Kidney tubule cell (primary cell): ENCODE measurements around the gene DCLK2.
A peak's percentile ranks its signal among the peaks of the same experiment; 100 is the strongest.

ENCODE experiments used
- DNase-seq: peaks from one replicate; pipeline ENCODE4 v3.0.0-alpha.2; 2018; ENCODE audit warnings: low spot score

The DCLK2 gene

GRCh38 chr4:150240011-150240410 lies 161.8 kb downstream of the DCLK2 start:
- DNase-seq = peak; percentile 63

GRCh38 chr4:150242820-150243458 lies 164.7 kb downstream of the DCLK2 start:
- peak; percentile 55 for DNase-seq

GRCh38 chr4:150243932-150244331 lies 165.7 kb downstream of the DCLK2 start:
- DNase-seq = no peak

- DNase-seq = peak; percentile 71
These were observed 166.4 kb downstream of the DCLK2 start for GRCh38 chr4:150244600-150244999.

DNA sequence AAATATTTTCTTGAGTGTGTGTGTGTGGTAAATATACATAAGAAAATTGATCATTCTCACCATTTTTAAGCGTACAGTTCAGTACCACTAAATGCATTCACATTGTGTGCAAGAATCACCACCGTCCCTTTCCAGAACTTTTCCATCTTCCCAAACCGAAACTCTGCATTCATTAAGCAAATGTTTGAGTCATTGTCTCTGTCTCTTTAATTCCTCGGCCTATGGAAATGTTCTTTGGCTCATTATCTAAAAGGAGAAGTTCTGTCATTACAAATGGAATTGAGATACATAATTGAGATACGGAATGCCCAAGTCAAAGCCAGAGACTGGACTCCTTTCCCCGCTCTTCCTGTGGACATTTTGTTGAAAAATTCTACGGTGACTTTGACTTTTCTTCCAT lies 168.9 kb downstream of the DCLK2 start:
- DNase-seq = no peak

GRCh38 chr4:150248181-150248580 lies 169.9 kb downstream of the DCLK2 start:
- DNase-seq = peak; percentile 71

DNA sequence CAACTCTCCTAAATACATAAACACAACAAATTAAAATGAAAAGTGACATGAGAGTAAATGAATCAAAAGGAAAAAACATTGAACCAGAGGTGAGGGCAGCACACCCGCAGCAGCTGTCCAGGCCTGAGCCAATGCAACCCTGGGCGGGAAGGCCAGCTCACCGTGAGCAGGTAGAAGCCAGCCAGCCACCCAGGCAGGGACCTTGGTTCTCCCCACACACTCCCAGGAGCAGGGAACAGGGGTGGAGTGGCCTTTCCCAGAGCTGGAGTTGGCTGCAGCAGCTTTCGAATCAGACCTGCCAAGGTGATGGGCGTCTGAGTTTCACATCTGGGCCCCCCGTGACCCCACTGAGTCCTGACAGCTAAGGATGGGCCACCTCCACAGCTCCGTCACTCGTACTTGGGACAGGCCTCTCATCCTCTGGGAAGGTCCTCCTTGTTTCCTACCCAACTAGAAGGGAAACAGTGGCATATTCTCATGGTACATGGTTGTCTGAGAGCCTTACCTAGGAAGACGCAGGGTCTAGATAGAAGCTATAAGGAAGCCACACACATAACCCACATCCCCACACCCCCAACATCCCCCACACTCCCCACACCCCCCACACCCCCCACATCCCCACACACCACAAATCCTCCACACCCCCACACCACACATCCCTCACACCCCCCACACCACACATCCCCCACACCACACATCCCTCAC lies 172.2 kb downstream of the DCLK2 start:
- no peak for DNase-seq

DNA sequence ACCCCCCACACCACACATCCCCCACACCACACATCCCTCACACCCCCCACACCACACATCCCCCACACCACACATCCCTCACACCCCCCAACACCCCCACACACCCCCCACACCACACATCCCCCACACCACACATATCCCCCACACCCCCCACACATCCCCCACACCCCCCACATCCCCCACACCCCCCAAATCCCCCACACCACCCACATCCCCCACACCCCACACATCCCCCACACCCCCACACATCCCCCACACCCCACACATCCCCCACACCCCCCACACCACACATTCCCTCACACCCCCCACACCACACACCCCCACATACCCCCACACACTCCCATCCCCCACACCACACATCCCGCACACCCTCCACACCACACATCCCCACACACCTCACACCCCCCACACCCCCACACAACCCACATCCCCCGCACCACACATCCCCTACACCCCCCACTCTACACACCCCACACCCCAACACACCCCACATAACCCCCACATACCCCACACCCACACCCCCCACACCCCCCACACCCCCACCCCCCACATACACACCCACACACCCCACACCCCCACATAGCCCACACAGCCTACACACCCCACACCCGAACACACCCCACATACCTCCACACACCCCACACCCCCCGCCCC lies 172.9 kb downstream of the DCLK2 start:
- no peak for DNase-seq

DNA sequence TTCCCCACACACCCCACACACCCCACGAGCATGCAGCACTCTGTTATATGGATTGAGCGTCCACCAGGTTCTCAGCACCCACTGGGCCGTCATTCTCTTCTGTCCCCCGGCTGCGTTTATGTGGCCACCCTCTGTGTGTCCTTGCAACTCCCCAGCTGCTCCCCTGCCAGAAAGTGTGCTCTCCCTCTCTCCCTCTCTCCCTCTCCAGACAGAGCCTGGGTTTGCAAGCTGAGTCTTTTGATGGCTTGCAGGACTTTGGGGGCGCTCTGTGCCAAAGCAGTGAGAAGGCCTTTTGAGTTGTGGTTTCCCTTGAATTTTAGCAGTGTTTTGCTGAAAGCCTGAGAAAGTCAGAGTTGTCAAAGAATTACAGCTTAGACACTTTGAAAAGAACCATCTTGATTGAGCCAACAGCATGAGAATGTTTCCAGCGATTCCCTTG lies 173.5 kb downstream of the DCLK2 start:
- no peak for DNase-seq

DNA sequence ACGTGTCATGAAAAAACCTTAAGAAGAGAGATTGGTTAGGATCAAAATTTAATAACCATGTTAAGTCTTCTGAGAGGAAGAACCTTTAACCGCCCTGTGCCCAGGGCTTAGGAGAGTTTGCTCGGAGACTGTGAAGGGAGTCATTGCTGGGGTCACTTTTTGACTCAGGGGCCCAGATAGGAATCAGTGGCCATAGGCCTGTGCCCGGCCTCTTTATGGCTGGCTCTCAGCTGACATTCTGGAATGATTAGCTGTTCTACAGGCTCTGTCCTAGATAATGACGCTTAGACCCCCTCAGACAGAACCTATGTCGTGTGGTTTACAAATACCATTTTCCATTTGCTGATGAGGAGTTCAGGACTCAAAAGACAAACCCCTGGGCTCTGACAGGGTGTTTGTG lies 174.1 kb downstream of the DCLK2 start:
- no peak for DNase-seq

DNA sequence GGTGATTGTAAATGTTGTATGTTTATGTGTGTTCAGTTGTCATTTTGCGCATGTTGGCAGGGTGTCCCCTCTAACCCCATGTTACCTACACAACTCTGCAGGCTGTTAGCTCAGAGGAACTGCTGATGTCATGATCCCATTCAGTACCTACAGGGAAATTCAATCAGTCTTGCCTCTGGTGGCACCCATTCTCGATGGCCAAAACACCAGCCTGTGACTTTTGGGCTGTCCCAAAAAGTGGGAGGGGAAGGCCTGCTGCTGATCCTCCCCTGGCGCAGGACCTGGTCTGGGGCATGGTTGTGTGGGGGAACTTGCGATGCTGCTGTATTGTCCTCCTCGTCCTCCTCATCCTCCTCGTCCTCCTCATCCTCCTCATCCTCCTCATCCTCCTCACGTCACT lies 174.5 kb downstream of the DCLK2 start:
- no peak for DNase-seq

DNA sequence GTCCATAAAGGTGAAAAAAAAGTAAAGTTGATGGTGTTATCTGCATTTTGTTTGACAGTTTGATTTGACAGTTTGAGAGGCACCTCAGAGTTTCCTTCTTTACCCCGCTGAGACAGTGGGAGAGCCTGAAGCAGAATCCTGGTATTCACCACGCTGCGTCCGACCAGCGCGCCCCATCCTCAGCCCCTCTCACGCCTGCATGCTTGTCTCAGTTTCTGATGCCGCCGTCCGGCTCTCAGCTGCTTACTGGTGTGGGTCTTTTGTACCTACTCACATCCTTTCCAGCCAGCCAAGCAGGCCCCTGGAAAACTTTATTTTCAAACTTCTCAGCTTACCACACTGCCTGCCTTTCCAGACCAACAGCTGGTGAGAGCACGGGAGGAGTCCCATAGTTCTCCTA lies 175.2 kb downstream of the DCLK2 start:
- DNase-seq = no peak

- no peak for DNase-seq
These were observed 175.9 kb downstream of the DCLK2 start for GRCh38 chr4:150253965-150254630.

GRCh38 chr4:150255610-150256224 lies 177.5 kb downstream of the DCLK2 start:
- DNase-seq = no peak

- DNase-seq = no peak
These were observed 178.0 kb downstream of the DCLK2 start for GRCh38 chr4:150256225-150256620.

DNA sequence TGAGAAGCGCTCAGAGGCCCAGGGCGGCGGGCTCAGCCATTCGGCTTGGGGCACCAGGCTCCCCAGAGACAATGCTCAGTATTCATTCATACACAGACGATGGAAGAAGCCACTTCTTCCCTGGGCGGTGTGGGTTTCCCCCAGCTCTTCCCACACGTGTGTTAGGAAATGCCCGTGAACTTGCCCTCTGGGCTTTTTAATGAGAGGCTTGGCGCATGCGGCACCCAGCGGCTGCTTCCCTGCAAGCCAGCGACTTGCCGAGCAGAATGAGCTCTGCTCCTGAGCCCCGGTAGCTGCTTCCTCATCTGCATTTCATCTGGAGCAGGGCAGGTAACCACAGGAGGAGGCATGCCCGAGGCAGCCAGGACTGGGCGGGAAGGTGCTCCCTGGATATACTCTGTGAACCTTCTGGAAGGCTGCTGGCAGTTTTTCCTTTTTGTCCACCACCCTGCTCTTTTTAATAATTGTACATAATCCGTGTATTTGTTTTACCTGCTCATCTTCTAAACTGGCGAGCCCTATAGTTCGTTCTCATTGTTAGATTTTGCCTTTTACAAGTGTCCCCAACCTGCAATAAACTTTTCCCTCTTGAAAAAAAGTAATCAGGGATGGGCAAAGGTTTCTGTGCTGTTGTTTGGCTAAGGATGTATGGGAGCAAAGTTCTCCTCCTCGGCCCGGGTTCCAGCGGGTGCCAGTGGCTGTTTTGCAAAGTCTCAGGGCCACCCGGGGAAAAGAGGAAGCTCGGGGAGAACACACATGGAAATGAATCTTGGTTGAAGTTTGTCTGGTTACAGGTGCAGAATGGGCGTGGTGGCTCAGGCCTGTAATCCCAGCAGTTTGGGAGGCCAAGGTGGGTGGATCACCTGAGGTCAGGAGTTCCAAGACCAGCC lies 178.8 kb downstream of the DCLK2 start:
- DNase-seq = peak; percentile 33

DNA sequence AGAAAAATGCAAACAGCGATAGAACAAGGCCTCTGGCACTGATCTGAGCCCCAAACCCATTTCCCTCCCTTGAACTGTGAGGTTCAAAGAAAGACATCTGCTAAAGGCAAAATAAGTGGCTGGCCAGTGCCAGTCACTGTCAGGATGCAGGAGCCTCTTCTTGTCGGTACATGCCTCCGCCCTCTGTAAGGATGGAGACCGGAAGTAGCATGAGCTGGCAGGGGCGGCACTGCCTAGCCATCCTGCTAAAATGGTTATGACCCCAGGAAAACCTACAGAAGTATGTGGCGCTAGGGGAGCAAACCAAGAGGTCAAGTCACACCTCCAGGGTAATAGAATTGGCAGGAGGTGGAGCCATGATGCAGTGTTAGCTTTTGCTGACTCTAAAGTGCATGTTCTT lies 180.3 kb downstream of the DCLK2 start:
- no peak for DNase-seq

GRCh38 chr4:150259861-150260567 lies 181.8 kb downstream of the DCLK2 start:
- no peak for DNase-seq

DNA sequence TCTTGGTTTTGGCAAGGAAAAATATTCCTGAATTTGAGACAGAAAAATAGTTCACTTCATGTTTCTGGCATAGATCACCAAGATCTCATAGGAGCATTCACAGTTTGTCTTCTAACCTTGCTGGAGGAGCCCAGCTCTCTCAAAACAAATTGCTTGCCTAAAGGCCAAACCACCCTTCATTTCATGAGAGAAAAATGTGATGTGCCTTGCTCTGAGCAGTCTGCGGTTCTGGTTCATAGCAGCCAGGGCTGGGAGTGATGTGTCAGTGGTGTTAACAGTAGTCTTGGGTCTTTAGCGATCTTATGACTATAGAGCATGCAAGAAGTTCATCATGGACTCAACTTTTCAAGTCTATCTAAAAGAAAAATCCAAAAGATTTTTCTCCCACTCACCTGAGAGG lies 183.3 kb downstream of the DCLK2 start:
- DNase-seq = peak; percentile 23

GRCh38 chr4:150262611-150263010 lies 184.4 kb downstream of the DCLK2 start:
- DNase-seq = no peak
